ENCODE results near the gene SCUBE2.
"Not testable (repeated sequence)": the region's sequence is repeated elsewhere in the genome, so short reads cannot be mapped to it uniquely, and the experiment has no call there.

DNA sequence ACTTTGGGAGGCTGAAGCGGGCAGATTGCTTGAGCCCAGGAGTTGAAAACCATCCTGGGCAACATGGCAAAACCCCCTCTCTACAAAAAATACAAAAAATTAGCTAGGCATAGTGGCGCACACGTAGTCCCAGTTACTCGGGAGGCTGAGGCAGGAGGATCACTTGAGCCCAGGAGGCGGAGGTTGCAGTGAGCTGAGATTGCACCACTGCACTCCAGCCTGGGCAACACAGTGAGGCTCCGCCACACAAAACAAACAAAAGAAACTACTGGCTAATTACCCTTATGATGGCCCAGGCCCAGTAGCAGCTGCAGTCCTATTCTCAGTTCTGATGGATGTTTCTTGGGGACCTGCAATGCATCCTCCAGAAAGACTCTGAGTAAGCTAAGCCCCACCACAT is 104.6 kb downstream of the SCUBE2 start:
- not testable (repeated sequence) for TF ChIP-seq CTCF, POLR2AphosphoS5 (IDR thresholded peaks at IDR 0.05)

All from transverse colon (tissue), 4 donors.